MG63 (cell line): ENCODE results near the gene PRKG2. TPM values are rescaled to one million over a fixed set of nuclear protein-coding genes. Genes with fewer than 3 reads are reported as not detected.

Experiments
- DNase-seq: peaks from one replicate; pipeline ENCODE4 v3.0.0-alpha.2; 2020
- H3K27me3 ChIP-seq: fragments of 250-450 bp; sonication (Bioruptor Pico); 2 replicates; pipeline ENCODE4 v1.5.1; 2020; ENCODE audit warnings: mild to moderate bottlenecking, moderate library complexity
- H3K36me3 ChIP-seq: fragments of 250-450 bp; sonication (Bioruptor Pico); 2 replicates; pipeline ENCODE4 v1.5.1; 2020; ENCODE audit warnings: mild to moderate bottlenecking, moderate library complexity
- H3K4me3 ChIP-seq: fragments of 250-450 bp; sonication (Bioruptor Pico); 2 replicates; pipeline ENCODE4 v1.5.1; 2020; ENCODE audit warnings: mild to moderate bottlenecking, moderate library complexity
- H3K9me3 ChIP-seq: fragments of 250-450 bp; sonication (Bioruptor Pico); 2 replicates; pipeline ENCODE4 v1.5.1; 2020; ENCODE audit warnings: mild to moderate bottlenecking, moderate library complexity
- total RNA-seq: library from RNA; depleted of rRNA; stranded (reverse); fragments of >200 nt; shearing (Covaris generic); gene quantifications from 2 replicates; pipeline ENCODE4 v1.2.3, GENCODE V29; 2014; ENCODE audit warnings: low replicate concordance; rRNA removed

PRKG2 gene
- total RNA-seq, 1 experiment from 2014 or later = 2.0 TPM

GRCh38 chr4:81040012-81040659, 174.9 kb downstream of the PRKG2 start:
- no peak overlapping the region for H3K4me3 ChIP-seq
- H3K36me3 ChIP-seq = no peaks in the 10 kb centered on the region
- no peak for DNase-seq
- H3K9me3 ChIP-seq = no peaks in the 10 kb centered on the region
- H3K27me3 ChIP-seq = no peaks in the 10 kb centered on the region; the same call in 1 of the 2 replicates

- H3K9me3 ChIP-seq = no peaks in the 10 kb centered on the region
- no peaks in the 10 kb centered on the region; the same call in 1 of the 2 replicates for H3K27me3 ChIP-seq
- no peak overlapping the region for H3K4me3 ChIP-seq
- H3K36me3 ChIP-seq = no peaks in the 10 kb centered on the region
- DNase-seq = no peak
Measured at GRCh38 chr4:81039351-81039972, 175.6 kb downstream of the PRKG2 start.

- Histone ChIP-seq H3K36me3 (no peaks in the 10 kb centered on the region), H3K9me3 (no peaks in the 10 kb centered on the region), H3K4me3 (no peak overlapping the region), H3K27me3 (no peaks in the 10 kb centered on the region; the same call in 1 of the 2 replicates)
- no peak for DNase-seq
Measured at GRCh38 chr4:81038636-81039350, 176.2 kb downstream of the PRKG2 start.

Other genes with a start within 250 kb of the PRKG2 start
- not detected in 2 replicates for gene BMP3, start 184.5 kb downstream of the PRKG2 start, total RNA-seq